ENCODE data around the gene STXBP6.

Gene STXBP6

GRCh38 chr14:25011095-25011494 lies 38.9 kb downstream of the STXBP6 start:
- DNase-seq: no peak

- peak; percentile 58 for DNase-seq
These were observed 39.5 kb downstream of the STXBP6 start for GRCh38 chr14:25010471-25010870.

DNA sequence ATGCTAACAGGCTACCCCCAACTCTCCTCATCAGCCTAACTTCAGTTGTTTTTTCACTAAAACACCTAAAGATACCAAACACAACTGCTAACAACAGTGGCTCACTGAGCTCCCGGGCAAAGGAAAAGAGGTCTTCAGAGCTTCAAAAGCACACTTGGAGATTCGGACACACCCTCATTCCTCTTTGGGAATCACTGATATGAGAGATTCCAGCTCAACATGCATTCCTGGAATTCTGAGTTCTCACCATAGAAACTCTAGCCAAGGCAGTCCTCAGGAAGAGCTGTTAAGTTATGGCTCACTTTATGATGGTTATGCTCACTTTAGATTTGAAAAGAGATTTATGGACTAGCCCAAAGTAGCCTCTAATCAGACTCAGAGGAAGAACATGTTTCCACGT lies 40.1 kb downstream of the STXBP6 start:
- peak; percentile 68 for DNase-seq

GRCh38 chr14:25007832-25008231 lies 42.1 kb downstream of the STXBP6 start:
- DNase-seq: no peak

DNA sequence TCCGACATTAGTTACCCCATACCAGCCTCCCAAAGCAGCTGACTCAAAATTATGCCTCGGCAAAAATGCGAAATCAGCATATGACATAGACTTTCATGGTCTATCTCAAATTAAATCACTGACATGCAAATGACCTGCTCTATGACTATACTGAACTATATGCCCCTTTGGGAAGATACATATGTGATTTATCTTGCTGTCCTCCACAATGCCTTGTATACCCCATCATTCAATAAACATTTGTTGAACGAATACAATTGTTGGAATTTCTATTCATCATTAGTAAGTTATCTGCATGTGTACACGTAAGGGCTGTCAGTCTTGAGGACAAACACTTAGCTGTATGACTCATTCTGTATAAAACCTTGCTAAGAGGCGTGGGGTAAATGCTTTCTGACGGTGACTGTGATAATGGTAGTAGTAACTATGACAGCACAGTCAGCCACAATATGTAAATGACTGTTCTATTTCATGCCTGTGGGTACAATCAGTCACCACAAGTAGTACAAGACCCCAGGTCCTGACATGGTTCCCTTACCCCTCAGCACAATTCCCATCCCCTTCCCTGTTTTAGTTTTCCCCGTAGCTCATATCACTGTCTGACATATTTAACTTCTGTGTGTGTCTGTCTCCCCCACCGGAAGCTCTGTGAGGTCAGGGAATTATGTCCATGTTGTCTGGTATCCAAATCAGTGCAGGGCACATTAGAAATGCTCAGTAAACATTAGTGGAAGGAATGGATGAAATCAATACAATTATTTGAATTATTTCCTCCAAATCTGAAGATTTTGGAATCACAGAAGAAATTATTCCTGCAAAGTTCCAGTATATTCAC lies 42.8 kb downstream of the STXBP6 start:
- DNase-seq: peak; percentile 96

- no peak for DNase-seq
These were observed 43.9 kb downstream of the STXBP6 start for GRCh38 chr14:25006031-25006430.

- no peak for DNase-seq
These were observed 45.5 kb downstream of the STXBP6 start for GRCh38 chr14:25004389-25004809.

- peak; percentile 26 for DNase-seq
These were observed 46.4 kb downstream of the STXBP6 start for GRCh38 chr14:25003537-25003936.

DNA sequence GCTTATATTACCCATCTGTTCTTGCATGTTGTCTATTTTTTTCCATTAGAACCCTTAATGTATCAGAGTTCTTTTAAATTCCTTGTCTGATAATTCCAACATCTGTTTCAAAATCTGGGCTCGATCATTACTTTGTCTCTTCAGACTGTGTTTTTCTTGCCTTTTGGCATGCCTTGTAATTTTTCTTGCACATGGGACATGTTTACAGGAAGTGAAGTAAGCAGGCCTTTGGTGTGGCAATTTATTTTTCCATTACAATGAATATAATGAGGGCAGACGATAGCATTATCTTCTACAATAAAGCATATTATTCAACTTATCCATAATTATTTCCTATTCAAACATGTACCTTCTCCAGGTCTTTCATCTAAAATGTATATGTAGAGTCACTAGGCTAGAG lies 48.3 kb downstream of the STXBP6 start:
- DNase-seq: peak; percentile 12

- DNase-seq: peak; percentile 62
These were observed 48.8 kb downstream of the STXBP6 start for GRCh38 chr14:25001156-25001555.

- no peak for DNase-seq
These were observed 50.8 kb downstream of the STXBP6 start for GRCh38 chr14:24999157-24999556.

- DNase-seq: no peak
These were observed 52.8 kb downstream of the STXBP6 start for GRCh38 chr14:24996930-24997725.

- no peak for DNase-seq
These were observed 54.9 kb downstream of the STXBP6 start for GRCh38 chr14:24995016-24995415.

- DNase-seq: no peak
These were observed 56.3 kb downstream of the STXBP6 start for GRCh38 chr14:24993631-24994030.

GRCh38 chr14:24992624-24993360 lies 57.2 kb downstream of the STXBP6 start:
- no peak for DNase-seq

GRCh38 chr14:24991821-24992220 lies 58.1 kb downstream of the STXBP6 start:
- no peak for DNase-seq

DNA sequence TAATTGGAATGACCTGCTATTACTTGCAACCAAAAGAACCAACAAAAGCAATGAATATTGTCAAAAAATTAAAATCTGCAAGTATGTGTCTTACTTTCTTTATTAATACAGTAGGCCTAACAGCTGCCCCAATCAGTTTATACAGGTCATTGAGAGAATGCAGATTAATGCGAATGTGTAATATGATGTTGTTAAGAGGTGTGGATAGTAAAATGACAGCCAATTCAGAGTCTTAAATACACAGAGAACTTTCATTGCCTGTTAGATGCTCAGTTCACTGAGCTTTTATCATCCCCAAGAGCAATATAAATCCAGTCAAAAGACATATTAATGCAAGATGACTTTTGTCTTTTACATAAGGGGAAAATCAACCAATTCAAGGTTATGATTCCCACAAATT lies 58.7 kb downstream of the STXBP6 start:
- no peak for DNase-seq

GRCh38 chr14:24990773-24991172 lies 59.2 kb downstream of the STXBP6 start:
- no peak for DNase-seq

- DNase-seq: no peak
These were observed 59.9 kb downstream of the STXBP6 start for GRCh38 chr14:24990050-24990449.

DNA sequence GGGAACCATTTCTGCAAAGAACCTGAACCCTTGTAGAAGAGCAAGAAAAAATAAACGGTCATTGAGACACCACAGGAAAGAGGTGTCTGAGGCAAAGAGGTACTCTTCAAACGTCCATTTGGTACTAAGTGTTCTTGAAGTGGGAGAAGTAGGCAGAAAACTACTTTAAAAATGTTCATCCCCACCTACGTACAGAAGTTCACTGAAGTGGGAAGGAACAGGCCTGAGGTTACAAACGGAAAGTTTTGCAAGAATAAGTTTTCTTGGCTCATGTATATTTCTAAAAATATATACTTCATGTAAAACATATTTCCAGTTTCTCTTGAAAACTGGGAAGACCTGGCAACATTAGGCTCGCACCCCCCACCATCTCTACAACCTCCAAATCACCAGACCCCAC lies 61.2 kb downstream of the STXBP6 start:
- DNase-seq: no peak

DNA sequence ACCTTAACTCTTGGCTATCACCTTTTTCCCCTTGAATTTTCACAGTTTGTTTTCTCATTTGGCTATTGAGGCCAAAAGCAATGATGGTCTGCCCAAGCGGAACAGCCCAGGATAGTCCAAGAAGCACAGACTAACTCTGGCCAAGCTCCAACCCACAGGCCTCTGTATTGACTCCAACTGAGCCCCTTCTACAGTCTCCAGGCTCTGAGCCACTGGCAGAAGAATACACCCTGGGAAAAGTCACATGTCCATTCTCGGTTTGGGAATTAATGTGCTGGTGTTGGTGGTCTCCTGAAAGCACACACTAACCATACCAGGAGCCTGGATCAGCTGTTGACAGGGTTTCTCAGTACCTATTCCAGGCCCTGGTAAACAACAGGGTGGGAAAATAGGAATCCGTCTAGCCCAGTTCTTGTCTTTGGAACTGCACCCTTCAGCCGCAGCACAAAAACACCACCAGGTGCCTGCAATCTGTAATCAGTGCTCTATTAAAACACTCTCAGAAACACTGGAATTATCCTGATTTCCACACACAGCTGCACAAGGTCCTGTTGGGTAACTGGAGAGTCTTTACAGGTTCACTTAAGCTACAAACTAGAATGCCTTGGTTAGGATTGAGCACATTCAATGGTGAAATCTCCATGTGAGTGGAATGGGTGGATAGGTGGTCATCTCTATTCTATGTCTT lies 63.6 kb downstream of the STXBP6 start:
- no peak for DNase-seq

DNA sequence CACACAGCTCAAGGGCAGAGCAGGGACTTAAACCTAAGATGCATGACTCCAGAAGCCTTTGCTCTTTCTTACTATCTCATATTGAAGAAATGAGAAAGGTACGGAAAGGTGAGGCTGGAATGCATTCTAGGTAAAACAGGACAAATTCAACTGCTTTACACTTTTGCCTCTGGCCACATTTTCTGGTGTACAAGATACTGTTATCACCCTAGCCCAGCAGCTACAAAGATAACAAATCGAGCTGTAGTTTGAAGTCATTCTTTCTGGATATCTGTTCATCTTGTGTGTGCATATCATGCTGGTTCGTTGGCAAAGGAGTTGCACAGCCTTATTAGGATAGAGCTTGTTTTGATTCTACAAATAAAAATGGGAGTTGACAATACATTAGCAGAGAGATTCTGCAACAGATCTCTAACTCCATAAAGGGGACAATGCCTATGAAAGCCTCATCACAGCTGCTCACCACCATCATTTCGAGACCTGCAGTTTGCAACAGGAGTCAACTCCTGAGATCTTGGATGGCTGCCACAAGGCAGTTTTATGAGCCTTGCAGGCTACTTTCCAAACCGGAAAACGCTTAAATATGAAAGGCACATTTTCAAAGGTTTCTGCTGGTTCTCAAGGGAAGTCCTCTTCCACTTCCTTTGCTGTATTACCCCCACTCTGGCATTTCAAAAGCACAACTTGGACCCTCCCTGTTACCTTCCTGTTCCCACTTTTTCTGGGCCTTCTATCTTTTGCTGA lies 64.9 kb downstream of the STXBP6 start:
- no peak for DNase-seq

All from HCEC 1CT (cell line).